ENCODE results near the gene BAZ1B.

BAZ1B gene

DNA sequence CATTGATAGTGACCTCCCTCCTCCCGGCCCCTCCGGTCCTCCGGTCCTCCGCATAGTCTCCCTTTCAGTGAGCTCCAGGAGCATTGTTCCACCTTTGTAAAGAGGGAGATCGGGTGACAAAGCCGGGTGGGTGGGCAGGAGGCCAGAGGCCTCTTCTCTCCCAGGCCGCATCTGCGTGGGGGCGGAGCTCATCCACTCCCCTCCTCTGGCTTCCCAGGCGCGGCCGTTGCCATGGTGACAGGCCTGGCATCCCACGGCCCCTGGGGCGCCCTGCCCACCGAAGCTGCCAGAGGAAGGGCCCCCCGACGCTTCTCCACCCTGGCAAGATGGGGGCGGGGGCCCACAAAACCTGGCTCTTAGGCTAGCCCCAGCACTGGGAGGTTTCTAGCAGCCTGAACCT is 92.9 kb downstream of the BAZ1B start (continued):
- TF ChIP-seq ZNF18 (tag by site-specific recombination; IDR thresholded peaks at IDR 0.05) (no peak), ZNF560 (tag by site-specific recombination; IDR thresholded peaks at IDR 0.05; ENCODE audit: borderline replicate concordance) (no peak), ZNF2 (tag by site-specific recombination; IDR thresholded peaks at IDR 0.05) (no peak), ZNF133 (tag by site-specific recombination; IDR thresholded peaks at IDR 0.05) (no peak), ZNF121 (tag by site-specific recombination; IDR thresholded peaks at IDR 0.05) (no peak), SP2 (tag by site-specific recombination; IDR thresholded peaks at IDR 0.05) (no peak), ZFHX2 (tag by site-specific recombination; conservative IDR thresholded peaks at IDR 0.05) (peak; percentile 82), ZNF174 (tag by site-specific recombination; IDR thresholded peaks at IDR 0.05) (no peak), ZBTB10 (tag by site-specific recombination; IDR thresholded peaks at IDR 0.05) (no peak), ZBTB7A (tag by site-specific recombination; IDR thresholded peaks at IDR 0.05; ENCODE audit: low read depth) (no peak), ZNF623 (tag by site-specific recombination; IDR thresholded peaks at IDR 0.05) (no peak), ZBTB11 (tag by site-specific recombination; conservative IDR thresholded peaks at IDR 0.05; ENCODE audit: low read depth) (no peak), ZBTB26 (tag by site-specific recombination; optimal IDR thresholded peaks at IDR 0.05) (no peak), ZNF404 (tag by site-specific recombination; IDR thresholded peaks at IDR 0.05) (no peak)
- TF ChIP-seq, protein P1, sequence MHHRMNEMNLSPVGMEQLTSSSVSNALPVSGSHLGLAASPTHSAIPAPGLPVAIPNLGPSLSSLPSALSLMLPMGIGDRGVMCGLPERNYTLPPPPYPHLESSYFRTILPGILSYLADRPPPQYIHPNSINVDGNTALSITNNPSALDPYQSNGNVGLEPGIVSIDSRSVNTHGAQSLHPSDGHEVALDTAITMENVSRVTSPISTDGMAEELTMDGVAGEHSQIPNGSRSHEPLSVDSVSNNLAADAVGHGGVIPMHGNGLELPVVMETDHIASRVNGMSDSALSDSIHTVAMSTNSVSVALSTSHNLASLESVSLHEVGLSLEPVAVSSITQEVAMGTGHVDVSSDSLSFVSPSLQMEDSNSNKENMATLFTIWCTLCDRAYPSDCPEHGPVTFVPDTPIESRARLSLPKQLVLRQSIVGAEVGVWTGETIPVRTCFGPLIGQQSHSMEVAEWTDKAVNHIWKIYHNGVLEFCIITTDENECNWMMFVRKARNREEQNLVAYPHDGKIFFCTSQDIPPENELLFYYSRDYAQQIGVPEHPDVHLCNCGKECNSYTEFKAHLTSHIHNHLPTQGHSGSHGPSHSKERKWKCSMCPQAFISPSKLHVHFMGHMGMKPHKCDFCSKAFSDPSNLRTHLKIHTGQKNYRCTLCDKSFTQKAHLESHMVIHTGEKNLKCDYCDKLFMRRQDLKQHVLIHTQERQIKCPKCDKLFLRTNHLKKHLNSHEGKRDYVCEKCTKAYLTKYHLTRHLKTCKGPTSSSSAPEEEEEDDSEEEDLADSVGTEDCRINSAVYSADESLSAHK (tag by site-specific recombination; IDR thresholded peaks at IDR 0.05) = no peak
- TF ChIP-seq, protein P2, sequence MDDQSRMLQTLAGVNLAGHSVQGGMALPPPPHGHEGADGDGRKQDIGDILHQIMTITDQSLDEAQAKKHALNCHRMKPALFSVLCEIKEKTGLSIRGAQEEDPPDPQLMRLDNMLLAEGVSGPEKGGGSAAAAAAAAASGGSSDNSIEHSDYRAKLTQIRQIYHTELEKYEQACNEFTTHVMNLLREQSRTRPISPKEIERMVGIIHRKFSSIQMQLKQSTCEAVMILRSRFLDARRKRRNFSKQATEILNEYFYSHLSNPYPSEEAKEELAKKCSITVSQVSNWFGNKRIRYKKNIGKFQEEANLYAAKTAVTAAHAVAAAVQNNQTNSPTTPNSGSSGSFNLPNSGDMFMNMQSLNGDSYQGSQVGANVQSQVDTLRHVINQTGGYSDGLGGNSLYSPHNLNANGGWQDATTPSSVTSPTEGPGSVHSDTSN (CRISPR knock-in tag; IDR thresholded peaks at IDR 0.05) = no peak
- TF ChIP-seq, protein P3, sequence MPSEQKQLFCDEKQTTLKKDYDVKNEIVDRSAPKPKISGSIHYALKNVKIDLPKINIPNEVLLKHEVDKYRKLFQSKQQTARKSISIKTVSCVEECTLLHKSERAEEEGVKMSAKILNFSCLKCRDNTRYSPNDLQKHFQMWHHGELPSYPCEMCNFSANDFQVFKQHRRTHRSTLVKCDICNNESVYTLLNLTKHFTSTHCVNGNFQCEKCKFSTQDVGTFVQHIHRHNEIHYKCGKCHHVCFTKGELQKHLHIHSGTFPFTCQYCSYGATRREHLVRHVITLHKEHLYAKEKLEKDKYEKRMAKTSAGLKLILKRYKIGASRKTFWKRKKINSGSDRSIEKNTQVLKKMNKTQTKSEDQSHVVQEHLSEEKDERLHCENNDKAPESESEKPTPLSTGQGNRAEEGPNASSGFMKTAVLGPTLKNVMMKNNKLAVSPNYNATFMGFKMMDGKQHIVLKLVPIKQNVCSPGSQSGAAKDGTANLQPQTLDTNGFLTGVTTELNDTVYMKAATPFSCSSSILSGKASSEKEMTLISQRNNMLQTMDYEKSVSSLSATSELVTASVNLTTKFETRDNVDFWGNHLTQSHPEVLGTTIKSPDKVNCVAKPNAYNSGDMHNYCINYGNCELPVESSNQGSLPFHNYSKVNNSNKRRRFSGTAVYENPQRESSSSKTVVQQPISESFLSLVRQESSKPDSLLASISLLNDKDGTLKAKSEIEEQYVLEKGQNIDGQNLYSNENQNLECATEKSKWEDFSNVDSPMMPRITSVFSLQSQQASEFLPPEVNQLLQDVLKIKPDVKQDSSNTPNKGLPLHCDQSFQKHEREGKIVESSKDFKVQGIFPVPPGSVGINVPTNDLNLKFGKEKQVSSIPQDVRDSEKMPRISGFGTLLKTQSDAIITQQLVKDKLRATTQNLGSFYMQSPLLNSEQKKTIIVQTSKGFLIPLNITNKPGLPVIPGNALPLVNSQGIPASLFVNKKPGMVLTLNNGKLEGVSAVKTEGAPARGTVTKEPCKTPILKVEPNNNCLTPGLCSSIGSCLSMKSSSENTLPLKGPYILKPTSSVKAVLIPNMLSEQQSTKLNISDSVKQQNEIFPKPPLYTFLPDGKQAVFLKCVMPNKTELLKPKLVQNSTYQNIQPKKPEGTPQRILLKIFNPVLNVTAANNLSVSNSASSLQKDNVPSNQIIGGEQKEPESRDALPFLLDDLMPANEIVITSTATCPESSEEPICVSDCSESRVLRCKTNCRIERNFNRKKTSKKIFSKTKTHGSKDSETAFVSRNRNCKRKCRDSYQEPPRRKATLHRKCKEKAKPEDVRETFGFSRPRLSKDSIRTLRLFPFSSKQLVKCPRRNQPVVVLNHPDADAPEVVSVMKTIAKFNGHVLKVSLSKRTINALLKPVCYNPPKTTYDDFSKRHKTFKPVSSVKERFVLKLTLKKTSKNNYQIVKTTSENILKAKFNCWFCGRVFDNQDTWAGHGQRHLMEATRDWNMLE (tag by site-specific recombination; conservative IDR thresholded peaks at IDR 0.05; ENCODE audit: low read depth) = no peak

Data from HEK293 (cell line).